ENCODE results near the gene OSBPL5.

OSBPL5 gene

GRCh38 chr11:3162410-3163240 is 2.5 kb downstream of the OSBPL5 start:
- DNase-seq = no peak

GRCh38 chr11:3161720-3162409 is 3.2 kb downstream of the OSBPL5 start:
- no peak for DNase-seq

- no peak for DNase-seq
Observed at GRCh38 chr11:3161309-3161708, 3.8 kb downstream of the OSBPL5 start.

- peak in 1 of 2 donors; percentile 19 for DNase-seq
Observed at GRCh38 chr11:3160252-3161031, 4.7 kb downstream of the OSBPL5 start.

GRCh38 chr11:3159296-3160190 is 5.6 kb downstream of the OSBPL5 start:
- no peak for DNase-seq

GRCh38 chr11:3158821-3159220 is 6.3 kb downstream of the OSBPL5 start:
- DNase-seq = no peak

- DNase-seq = no peak
Observed at GRCh38 chr11:3158131-3158591, 6.9 kb downstream of the OSBPL5 start.

GRCh38 chr11:3157381-3158130 is 7.6 kb downstream of the OSBPL5 start:
- DNase-seq = peak in 1 of 2 donors; percentile 19

- no peak for DNase-seq
Observed at GRCh38 chr11:3156661-3157311, 8.3 kb downstream of the OSBPL5 start.

GRCh38 chr11:3156282-3156660 is 8.8 kb downstream of the OSBPL5 start:
- no peak for DNase-seq

GRCh38 chr11:3155691-3156258 is 9.3 kb downstream of the OSBPL5 start:
- DNase-seq = no peak

GRCh38 chr11:3155216-3155615 is 9.9 kb downstream of the OSBPL5 start:
- DNase-seq = no peak

GRCh38 chr11:3154001-3154599 is 11.0 kb downstream of the OSBPL5 start:
- DNase-seq = peak in 1 of 2 donors; percentile 50

GRCh38 chr11:3153291-3153861 is 11.7 kb downstream of the OSBPL5 start:
- DNase-seq = no peak

GRCh38 chr11:3152471-3153110 is 12.5 kb downstream of the OSBPL5 start:
- DNase-seq = no peak

- DNase-seq = no peak
Observed at GRCh38 chr11:3150726-3151125, 14.4 kb downstream of the OSBPL5 start.

- no peak for DNase-seq
Observed at GRCh38 chr11:3149852-3150188, 15.3 kb downstream of the OSBPL5 start.

GRCh38 chr11:3148990-3149851 is 15.9 kb downstream of the OSBPL5 start:
- DNase-seq = no peak
